Fibroblast of the aortic adventitia (primary cell): Measurements from ENCODE around the gene NLRP6. TPM values are rescaled to one million over a fixed set of nuclear protein-coding genes. Genes with fewer than 3 reads are reported as not detected.

Experiments
- DNase-seq: peaks from one replicate; pipeline ENCODE4 v3.0.0-alpha.2; 2010; ENCODE audit warnings: low read depth
- H3K4me3 ChIP-seq: 2 replicates; pipeline ENCODE4 v1.5.1; 2011; ENCODE audit warnings: low read depth, mild to moderate bottlenecking, control low read depth, low read length, moderate library complexity
- CTCF ChIP-seq: IDR thresholded peaks from 2 replicates; pipeline ENCODE4 v1.5.1; 2011; ENCODE audit warnings: mild to moderate bottlenecking, low read length, control low read depth, inconsistent platforms; ENCODE audit not compliant: insufficient read depth
- total RNA-seq: library from RNA; depleted of rRNA; stranded (reverse); fragments of >200 nt; gene quantifications from 2 replicates; pipeline ENCODE4 v1.2.3, GENCODE V29; 2012; ENCODE audit warnings: low replicate concordance

The NLRP6 gene
- total RNA-seq, 1 donor = not detected

- no peak for DNase-seq
- H3K4me3 ChIP-seq = no peak overlapping the region
- no peak for TF ChIP-seq CTCF
These were observed 22.4 kb upstream of the NLRP6 start for GRCh38 chr11:255816-256215.

- DNase-seq = no peak
- H3K4me3 ChIP-seq = no peak overlapping the region
These were observed 21.1 kb upstream of the NLRP6 start for GRCh38 chr11:256952-257737.

GRCh38 chr11:257766-258493, 20.3 kb upstream of the NLRP6 start:
- no peak for DNase-seq
- no peak for TF ChIP-seq CTCF
- no peak overlapping the region for H3K4me3 ChIP-seq

More at GRCh38 chr11:256952-257737, 21.1 kb upstream of the NLRP6 start:
- TF ChIP-seq CTCF = no peak

GRCh38 chr11:259413-259812, 18.8 kb upstream of the NLRP6 start:
- no peak for TF ChIP-seq CTCF
- no peak overlapping the region for H3K4me3 ChIP-seq

GRCh38 chr11:261624-262023, 16.6 kb upstream of the NLRP6 start:
- no peak for DNase-seq
- no peak overlapping the region for H3K4me3 ChIP-seq
- TF ChIP-seq CTCF = no peak

More at GRCh38 chr11:259413-259812, 18.8 kb upstream of the NLRP6 start:
- no peak for DNase-seq

- no peak for DNase-seq
- TF ChIP-seq CTCF = no peak
- H3K4me3 ChIP-seq = no peak overlapping the region
These were observed 11.3 kb upstream of the NLRP6 start for GRCh38 chr11:266676-267439.
